ENCODE measurements around the gene CRELD2. TPM values are rescaled to one million over a fixed set of nuclear protein-coding genes. Genes with fewer than 3 reads are reported as not detected.

CRELD2 gene
- total RNA-seq, 3 donors from 2014 or later (not counting 1 experiment from before 2014, with no cell fraction given), result 45.1 to 69.8 (median 48.5) TPM

GRCh38 chr22:49975543-49976389, 57.3 kb downstream of the CRELD2 start:
- peaks cover 0 to 10% of the 10 kb centered on the region in 2 donors for H3K27me3 Mint-ChIP-seq (ENCODE audit: low read depth in 2 of 2)
- TF ChIP-seq CTCF (IDR thresholded peaks at IDR 0.05), result no peak
- intact Hi-C loops (cut with micrococcal nuclease), result no loop called here
- Histone ChIP-seq H3K9me3 (ENCODE audit: control insufficient read depth, insufficient read depth, low read length) (no peaks in the 10 kb centered on the region), H3K4me3 (ENCODE audit: low read length) (no peak overlapping the region), H3K27me3 (ENCODE audit: control insufficient read depth, insufficient read depth, low read length) (no peaks in the 10 kb centered on the region), H3K27ac (ENCODE audit: low read length) (no peak overlapping the region), H3K36me3 (ENCODE audit: control insufficient read depth, insufficient read depth, low read length) (no peaks in the 10 kb centered on the region), H3K4me1 (ENCODE audit: control insufficient read depth, insufficient read depth, low read length) (peaks cover 19% of the 10 kb centered on the region)
- ATAC-seq (peak in 1 of 3 donors; percentile 2), DNase-seq (peak in 1 of 2 donors; percentile 34)
- WGBS (ENCODE audit: insufficient coverage), result 52% methylated on average over 16 of the region's 17 CpGs
- peaks cover 0 to 3% of the 10 kb centered on the region in 2 donors for H3K9me3 Mint-ChIP-seq
- H3K4me3 Mint-ChIP-seq, result no peak overlapping the region
- H3K4me1 Mint-ChIP-seq, result peaks cover under 1 to 14% of the 10 kb centered on the region in 2 donors
- H3K27ac Mint-ChIP-seq, result peak overlapping the region in 1 of 2 donors; percentile 79
- H3K36me3 Mint-ChIP-seq, result no peaks in the 10 kb centered on the region

DNA sequence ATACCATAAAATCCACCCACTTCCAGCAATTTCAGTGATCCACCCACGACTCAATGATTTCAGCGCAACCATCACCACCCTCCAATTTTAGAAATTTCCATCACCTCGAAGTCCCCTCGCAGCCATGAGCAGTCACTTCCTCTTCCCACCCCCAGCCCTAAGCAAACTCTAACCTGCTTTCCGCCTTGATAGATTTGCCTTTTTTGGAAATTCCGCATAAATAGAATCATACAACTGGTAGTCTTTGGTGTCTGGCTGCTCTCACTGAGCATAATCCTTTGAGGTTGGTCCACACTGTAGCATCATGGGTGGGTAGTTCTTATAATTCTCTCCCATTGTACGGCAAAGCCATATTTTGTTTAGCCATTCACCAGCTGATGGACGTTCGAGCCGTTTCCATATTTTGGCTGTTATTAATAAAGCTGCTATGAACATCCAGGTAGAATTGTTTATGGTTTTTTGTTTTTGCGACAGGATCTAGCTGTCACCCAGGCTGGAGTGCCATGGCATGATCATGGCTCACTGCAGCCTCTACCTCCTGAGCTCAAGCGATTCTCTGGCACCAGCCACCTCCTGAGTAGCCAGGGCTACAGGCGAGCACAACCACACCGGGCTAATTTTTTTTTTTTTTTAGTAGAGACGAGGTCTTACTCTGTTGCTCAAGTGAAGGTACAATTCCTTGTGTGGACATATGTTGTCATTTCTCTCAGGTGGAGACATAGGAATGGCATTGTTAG, 58.2 kb downstream of the CRELD2 start:
- intact Hi-C loops (cut with micrococcal nuclease), result no loop called here
- H3K4me1 Mint-ChIP-seq, result peaks cover 0 to 10% of the 10 kb centered on the region in 2 donors
- H3K27ac ChIP-seq (ENCODE audit: low read length), result no peak overlapping the region
- ATAC-seq (peak; percentile 11 to 33 (median 17)), DNase-seq (peak; percentile 14 to 79)
- 61% methylated on average over 15 of the region's 15 CpGs for WGBS (ENCODE audit: insufficient coverage)
- peaks cover 0 to 12% of the 10 kb centered on the region in 2 donors for H3K27me3 Mint-ChIP-seq (ENCODE audit: low read depth in 2 of 2)
- no peaks in the 10 kb centered on the region for H3K27me3 ChIP-seq (ENCODE audit: control insufficient read depth, insufficient read depth, low read length)
- H3K36me3 ChIP-seq (ENCODE audit: control insufficient read depth, insufficient read depth, low read length), result no peaks in the 10 kb centered on the region
- no peak for TF ChIP-seq CTCF (IDR thresholded peaks at IDR 0.05)
- peaks cover 0 to 3% of the 10 kb centered on the region in 2 donors for H3K9me3 Mint-ChIP-seq
- peak overlapping the region in 1 of 2 donors; percentile 4 for H3K27ac Mint-ChIP-seq
- no peak overlapping the region for H3K4me3 ChIP-seq (ENCODE audit: low read length)
- no peaks in the 10 kb centered on the region for H3K9me3 ChIP-seq (ENCODE audit: control insufficient read depth, insufficient read depth, low read length)
- peaks cover 11% of the 10 kb centered on the region for H3K4me1 ChIP-seq (ENCODE audit: control insufficient read depth, insufficient read depth, low read length)
- H3K4me3 Mint-ChIP-seq, result no peak overlapping the region
- H3K36me3 Mint-ChIP-seq, result no peaks in the 10 kb centered on the region

Other genes starting within 250 kb of the CRELD2 start
- gene BRD1, start 90.8 kb upstream of the CRELD2 start, total RNA-seq, result 100 to 1,000 TPM; 126 to 154 (median 132) TPM
- gene ZBED4, start 64.8 kb upstream of the CRELD2 start, total RNA-seq, result 10 to 100 TPM; 21.1 to 24.5 (median 22.7) TPM
- gene ALG12, start 196 bp upstream of the CRELD2 start, total RNA-seq, result 10 to 100 TPM; 17.2 to 22.7 (median 19.2) TPM
- gene PIM3, start 42.1 kb downstream of the CRELD2 start, total RNA-seq, result 100 to 1,000 TPM; 107 to 130 (median 129) TPM
- gene IL17REL, start 94.1 kb downstream of the CRELD2 start, total RNA-seq, result not detected
- not detected for gene TTLL8, start 139.7 kb downstream of the CRELD2 start, total RNA-seq
- 10 to 100 TPM; 67.7 to 96.1 (median 73.7) TPM for gene MLC1, start 166.8 kb downstream of the CRELD2 start, total RNA-seq
- 1 to 10 TPM in 2 of 3 donors, not detected in 1; 1.0 to 1.7 TPM for gene MOV10L1, start 171.4 kb downstream of the CRELD2 start, total RNA-seq

All from natural killer cell (primary cell).